Fibroblast of lung (primary cell): ENCODE data around the gene MBOAT1.

ENCODE experiments used
- CTCF ChIP-seq, 2 donors: IDR thresholded peaks in 1 of 2; conservative IDR thresholded peaks in 1 of 2; 1 replicate in 1 of 2; 2 replicates in 1 of 2; pipeline ENCODE4 v1.5.1; 2011 to 2012; ENCODE audit warnings: low read length in 2 of 2, control low read depth in 1 of 2, inconsistent platforms in 1 of 2, low read depth in 1 of 2, mild to moderate bottlenecking in 1 of 2
- EZH2 ChIP-seq: IDR thresholded peaks from 2 replicates; pipeline ENCODE4 v1.5.1; 2012; ENCODE audit warnings: low read length, control low read depth, mild to moderate bottlenecking; ENCODE audit errors: missing control alignments

- no peak for TF ChIP-seq CTCF (conservative IDR thresholded peaks at IDR 0.05 in 1 of 2, IDR thresholded peaks at IDR 0.05 in 1 of 2; ENCODE audit: low read depth in 1 of 2, low read length in 2 of 2)
- no peak for TF ChIP-seq EZH2
Measured at GRCh38 chr6:20253021-20253420, 40.8 kb upstream of the MBOAT1 start.
